Left lobe of liver (tissue), 2 donors: Measurements from ENCODE around the gene PSPC1. TPM values are rescaled to one million over a fixed set of nuclear protein-coding genes. Genes with fewer than 3 reads are reported as not detected.
"Not testable (repeated sequence)": the region's sequence is repeated elsewhere in the genome, so short reads cannot be mapped to it uniquely, and the experiment has no call there.

Experiments
- ATAC-seq: fragments of 200-7000 bp; cut with Tn5 transposase; one replicate; pipeline ENCODE4 v1.9.1; 2020; ENCODE audit warnings: mild to moderate bottlenecking, moderate library complexity
- DNase-seq: peaks from one replicate; pipeline ENCODE4 v3.0.0-alpha.2; 2020; ENCODE audit warnings: low spot score
- total RNA-seq: library from RNA; stranded (reverse); gene quantifications from one replicate; pipeline ENCODE4 v1.2.1, GENCODE V29; 2021
- donor health status: DM: no; HTN: no; CAD: no; lungs with moderate emphysema.
- donor health status: DM: no; HTN: yes; CAD: no.

PSPC1 gene
- total RNA-seq, 1 donor from 2014 or later = 11.2 TPM

DNA sequence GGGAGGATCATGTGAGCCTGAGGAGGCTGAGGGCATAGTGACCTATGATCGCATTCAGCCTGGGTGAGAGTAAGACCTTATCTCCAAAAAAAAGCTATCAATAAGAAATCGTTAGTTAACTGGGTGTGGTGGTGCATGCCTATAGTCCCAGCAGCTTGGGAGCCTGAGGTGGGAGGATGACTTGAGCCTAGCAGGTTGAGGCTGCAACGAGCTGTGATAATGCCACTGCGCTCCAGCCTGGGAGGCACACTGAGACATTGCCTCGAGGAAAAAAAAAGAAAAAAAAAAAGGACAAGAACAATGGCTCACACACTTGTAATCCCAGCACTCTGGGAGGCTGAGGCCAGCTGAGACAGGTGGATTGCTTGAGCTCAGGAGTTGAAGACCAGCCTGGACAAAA lies 16.2 kb downstream of the PSPC1 start:
- peak; percentile 13 for ATAC-seq
- DNase-seq = no peak

- ATAC-seq (no peak), DNase-seq (no peak)
Measured at GRCh38 chr13:19764237-19764636, 18.5 kb downstream of the PSPC1 start.

DNA sequence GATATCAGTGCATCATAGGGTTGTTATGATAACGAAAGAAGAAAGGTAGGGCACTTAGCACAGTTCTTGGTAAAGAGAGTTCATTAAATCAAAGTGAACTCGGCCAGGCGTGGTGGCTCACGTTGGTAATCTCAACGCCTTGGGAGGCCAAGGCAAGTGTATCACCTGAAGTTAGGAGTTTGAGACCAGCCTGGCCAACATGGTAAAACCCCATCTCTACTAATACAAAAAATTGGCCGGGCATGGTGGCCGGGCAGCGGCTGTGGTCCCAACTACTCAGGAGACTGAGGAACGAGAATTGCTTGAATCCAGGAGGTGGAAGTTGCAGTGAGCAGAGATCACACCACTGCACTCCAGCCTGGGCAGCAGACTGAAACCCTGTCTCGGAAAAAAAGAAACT lies 19.1 kb downstream of the PSPC1 start:
- ATAC-seq = no peak
- DNase-seq = no peak

DNA sequence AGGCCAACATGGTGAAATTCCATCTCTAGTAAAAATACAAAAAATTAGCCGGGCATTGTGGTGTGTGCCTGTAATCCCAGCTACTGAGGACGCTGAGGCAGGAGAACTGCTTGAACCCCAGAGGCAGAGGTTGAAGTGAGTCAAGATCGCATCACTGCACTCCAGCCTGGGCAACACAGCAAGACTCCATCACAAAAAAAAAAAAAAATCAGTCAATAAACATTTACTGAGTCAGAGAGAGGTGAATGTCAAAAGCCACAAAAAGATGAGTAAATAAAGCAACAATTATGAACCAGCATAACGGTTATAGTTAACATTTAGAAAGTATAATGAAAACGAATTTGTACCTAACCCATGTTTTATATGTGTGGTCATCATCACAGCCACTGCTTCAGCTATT lies 23.1 kb downstream of the PSPC1 start:
- no peak for ATAC-seq
- no peak for DNase-seq

GRCh38 chr13:19742643-19743042 lies 40.1 kb downstream of the PSPC1 start:
- DNase-seq (no peak), ATAC-seq (no peak)

DNA sequence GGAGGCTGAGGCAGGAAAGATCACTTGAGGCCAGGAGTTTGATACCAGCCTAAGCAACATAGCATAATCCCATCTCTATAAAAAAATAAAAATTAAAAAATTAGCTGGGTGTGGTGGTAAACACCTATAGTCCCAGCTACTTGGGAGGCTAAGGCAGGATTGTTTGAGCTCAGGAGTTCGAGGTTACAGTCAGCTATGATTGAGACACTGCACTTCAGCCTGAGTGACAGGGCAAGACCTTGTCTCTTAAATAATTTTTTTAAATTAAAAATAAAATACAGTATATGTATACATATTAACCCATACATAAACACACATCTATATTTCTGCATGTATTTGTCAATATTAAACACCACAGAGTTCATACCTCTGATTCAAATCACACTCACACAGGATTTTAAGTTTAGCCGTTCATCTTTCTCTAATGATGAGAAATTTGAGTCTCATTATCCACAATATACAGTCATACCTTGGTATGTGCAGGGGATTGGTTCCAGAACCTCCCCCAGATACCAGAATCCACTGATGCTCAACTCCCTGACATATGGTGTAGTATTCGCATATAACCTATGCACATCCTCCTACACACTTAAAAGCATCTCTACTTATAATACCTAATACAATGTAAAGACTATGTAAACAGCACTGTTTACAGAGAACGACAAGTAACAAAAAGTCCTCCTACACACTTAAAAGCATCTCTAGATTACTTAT lies 44.7 kb downstream of the PSPC1 start:
- ATAC-seq = no peak
- DNase-seq = no peak

DNA sequence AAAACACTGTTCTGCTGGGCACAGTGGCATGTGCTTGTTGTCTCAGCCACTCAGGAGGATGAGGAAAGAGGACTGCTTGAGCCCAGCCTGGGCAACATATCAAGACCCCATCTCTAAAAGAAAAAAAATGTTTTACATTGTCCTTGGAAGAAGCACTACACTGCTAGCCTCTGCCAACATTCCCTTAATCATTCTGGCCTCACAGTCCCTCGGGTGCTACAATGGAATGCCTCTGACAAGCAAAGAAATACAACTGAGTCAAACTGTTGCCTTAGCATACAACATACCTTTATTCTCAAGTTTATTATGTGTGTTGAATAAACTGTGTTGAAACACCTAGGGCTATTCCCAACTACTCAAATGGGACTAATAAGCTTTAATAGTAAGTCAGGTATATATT lies 56.1 kb downstream of the PSPC1 start:
- DNase-seq (no peak), ATAC-seq (no peak)

DNA sequence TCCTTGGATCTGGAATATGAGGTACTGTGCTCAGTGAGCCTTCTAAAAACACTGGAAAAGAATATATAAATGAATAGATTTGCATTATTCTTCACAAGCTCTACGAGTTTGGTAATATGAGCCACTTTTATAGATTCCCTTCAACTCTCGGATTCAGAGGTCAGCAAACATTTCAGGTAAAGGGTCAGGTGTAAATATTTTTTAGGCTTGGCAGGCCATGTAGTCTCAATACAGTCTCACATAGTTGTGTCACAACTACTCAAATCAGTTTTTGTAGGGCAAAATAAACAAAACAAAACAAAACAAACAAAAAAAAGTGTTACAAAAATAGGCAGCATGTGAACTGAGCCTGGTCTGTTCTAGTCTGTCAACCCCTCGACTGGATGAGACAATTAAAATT lies 57.4 kb downstream of the PSPC1 start:
- ATAC-seq = peak; percentile 86
- no peak for DNase-seq

GRCh38 chr13:19720039-19720438 lies 62.7 kb downstream of the PSPC1 start:
- DNase-seq (no peak), ATAC-seq (peak; percentile 21)

DNA sequence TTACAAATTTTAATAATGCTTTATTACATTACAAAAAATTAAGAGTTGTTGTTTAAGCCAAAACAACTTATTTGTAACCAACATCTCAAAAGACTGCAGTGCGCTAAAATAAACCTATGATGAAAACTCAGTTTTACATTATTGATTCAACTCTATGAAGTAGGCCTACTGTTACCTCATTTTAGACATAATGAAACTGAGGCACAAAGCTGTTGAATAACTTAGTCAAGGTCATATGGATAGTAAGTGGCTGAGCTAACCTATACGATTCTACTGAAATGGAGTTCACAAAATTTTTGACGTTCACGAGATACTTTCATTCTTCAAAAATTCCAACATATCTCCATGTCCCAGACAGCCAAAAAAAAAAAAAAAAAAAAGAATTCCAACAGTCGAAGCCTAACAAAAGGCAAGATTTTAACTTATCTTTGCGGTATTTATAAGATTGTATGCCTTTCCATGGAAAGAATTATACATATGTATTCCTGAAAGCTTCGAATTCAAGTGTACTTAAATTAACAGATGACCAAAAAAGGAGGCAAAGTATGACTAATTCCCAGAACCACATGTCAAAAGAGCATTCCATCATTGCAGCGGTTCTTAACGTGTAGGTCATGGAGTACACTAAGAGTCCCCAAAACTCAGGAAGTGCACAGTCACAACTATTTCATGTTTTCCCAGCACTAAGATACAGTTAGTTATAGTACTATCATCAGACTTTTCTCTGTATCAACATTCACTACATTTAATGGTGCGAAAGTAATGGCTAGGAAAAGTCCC lies 69.4 kb downstream of the PSPC1 start:
- no peak for DNase-seq
- peak; percentile 18 for ATAC-seq

DNA sequence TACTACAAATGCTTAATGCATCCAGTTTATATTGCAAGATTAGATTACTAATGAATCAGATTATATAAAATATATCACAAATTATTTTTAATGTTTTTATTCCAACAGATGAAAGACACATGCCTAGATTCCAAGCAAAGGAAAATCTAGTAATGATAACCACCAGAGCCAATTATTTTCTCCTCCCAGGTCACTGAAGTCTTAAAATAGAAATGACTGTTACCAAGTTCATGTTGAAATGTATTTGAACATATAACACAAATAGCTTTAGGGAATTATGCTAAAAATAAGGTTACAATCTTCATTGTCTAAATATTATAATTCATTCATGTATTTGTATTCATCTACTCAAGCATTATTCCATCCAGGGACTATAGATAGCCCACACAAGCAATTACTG lies 73.0 kb downstream of the PSPC1 start:
- not testable (repeated sequence) for DNase-seq

GRCh38 chr13:19709039-19709438 lies 73.7 kb downstream of the PSPC1 start:
- not testable (repeated sequence) for DNase-seq, ATAC-seq

More for the DNA sequence above, 73.0 kb downstream of the PSPC1 start:
- ATAC-seq = not testable (repeated sequence)

DNA sequence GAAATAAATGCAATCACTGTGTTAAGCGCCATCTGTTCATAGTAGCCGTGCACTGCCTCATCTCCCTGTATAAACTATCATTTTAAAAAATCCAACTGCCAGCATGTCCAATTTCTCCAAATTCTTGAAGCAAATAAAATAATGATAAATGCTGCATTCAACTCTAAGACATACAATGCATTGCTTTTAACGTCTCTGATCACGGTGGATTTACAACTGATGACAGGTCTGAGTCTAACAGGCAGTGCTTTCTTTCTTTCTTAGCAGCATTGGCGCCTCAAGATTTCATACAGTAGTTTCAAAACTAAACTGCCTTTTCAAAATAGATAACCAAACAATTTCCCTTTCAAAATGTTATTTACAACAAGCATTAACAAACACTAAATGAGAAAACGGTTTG lies 78.5 kb downstream of the PSPC1 start:
- not testable (repeated sequence) for DNase-seq, ATAC-seq

- DNase-seq, ATAC-seq: not testable (repeated sequence)
Measured at GRCh38 chr13:19701619-19702018, 81.1 kb downstream of the PSPC1 start.

GRCh38 chr13:19700963-19701362 lies 81.8 kb downstream of the PSPC1 start:
- not testable (repeated sequence) for ATAC-seq, DNase-seq

GRCh38 chr13:19695829-19696228 lies 86.9 kb downstream of the PSPC1 start:
- DNase-seq (no peak), ATAC-seq (no peak)

GRCh38 chr13:19695428-19695827 lies 87.3 kb downstream of the PSPC1 start:
- ATAC-seq (no peak), DNase-seq (no peak)

GRCh38 chr13:19691447-19691846 lies 91.3 kb downstream of the PSPC1 start:
- not testable (repeated sequence) for DNase-seq, ATAC-seq

- no peak for DNase-seq
- ATAC-seq = peak; percentile 51
Measured at GRCh38 chr13:19685437-19685836, 97.3 kb downstream of the PSPC1 start.

DNA sequence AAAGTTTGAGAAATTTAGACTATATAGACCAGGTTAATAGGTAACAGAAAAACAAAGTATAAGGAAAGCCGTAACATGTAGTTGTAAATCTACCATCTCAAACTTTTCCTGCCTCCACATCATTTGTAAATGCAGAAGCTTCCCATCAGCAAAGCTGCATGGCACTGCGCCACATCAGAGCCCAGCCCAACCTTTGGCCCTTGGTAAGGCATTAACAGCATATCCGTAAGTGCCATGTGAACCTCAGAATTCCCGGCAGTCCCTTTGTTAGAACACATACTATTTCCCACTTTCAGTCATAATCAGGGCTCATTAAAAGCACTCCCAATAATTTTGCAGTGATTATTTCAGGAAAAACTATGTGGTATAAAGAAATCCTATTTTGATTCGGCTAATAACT lies 97.7 kb downstream of the PSPC1 start:
- peak; percentile 98 for ATAC-seq
- DNase-seq = peak; percentile 84

DNA sequence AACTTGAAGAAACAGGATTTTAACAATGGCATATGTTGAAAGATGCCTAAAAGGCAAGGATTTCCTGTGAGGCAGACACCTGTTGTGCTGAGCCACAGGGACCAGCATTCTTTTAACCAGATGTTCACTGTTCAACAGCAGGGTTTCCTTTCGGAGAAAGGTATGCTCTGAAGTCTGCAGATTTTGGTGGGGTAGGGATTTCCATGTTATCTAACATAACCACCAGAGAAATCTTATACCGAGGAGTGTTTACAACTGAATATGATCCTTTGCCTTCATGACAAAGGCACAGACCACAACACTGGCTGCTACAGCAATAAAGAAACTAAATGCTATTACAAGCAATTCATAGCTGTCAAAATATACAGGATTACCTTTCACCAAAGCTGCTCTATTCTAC lies 101.2 kb downstream of the PSPC1 start:
- ATAC-seq = no peak
- DNase-seq = no peak

DNA sequence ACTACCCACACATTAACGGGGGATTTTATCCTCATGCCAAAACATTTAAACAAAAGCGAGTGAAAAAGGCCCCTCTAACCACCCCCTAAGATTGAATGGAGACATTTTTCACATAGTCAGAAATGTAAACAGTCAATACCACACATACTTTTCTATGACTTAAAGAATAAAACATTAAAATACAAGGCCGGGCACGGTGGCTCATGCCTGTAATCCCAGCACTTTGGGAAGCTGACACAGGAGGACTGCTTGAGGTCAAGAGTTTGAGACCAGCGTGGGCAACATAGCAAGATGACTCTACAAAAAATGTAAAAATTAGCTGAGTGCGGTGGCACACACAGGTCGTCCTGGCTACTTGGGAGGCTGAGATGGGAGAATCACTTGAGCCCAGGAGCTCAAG lies 102.0 kb downstream of the PSPC1 start:
- DNase-seq (no peak), ATAC-seq (no peak)
